GM12878 (cell line): ENCODE data around the gene DIP2C. TPM values are rescaled to one million over a fixed set of nuclear protein-coding genes. Genes with fewer than 3 reads are reported as not detected.

Source experiments
- ATAC-seq: fragments of 200-7000 bp; cut with Tn5 transposase; 3 replicates; pipeline ENCODE4 v1.9.1; 2020; ENCODE audit warnings: mild to moderate bottlenecking, moderate library complexity
- BruUV-seq: library from RNA; stranded (reverse); fragments of 400-500 nt; replicated peaks from 2 replicates; lab custom pipeline; 2021; lab: Mats Ljungman, UMichigan
- CTCF ChIA-PET: fragments of 300-600 bp; sonication (Branson Sonifier 250); formaldehyde crosslinking; extraction: SDS; loops from one replicate; lab custom pipeline; 2021; ENCODE audit warnings: inconsistent platforms; lab: Yijun Ruan, JAX
- POLR2A ChIA-PET: fragments of 350-600 bp; formaldehyde crosslinking; extraction: SDS; loops from one replicate; lab custom pipeline; 2021; ENCODE audit warnings: inconsistent platforms; lab: Charles Lee
- RAD21 ChIA-PET: fragments of 300-600 bp; sonication (Branson Sonifier 250); formaldehyde crosslinking; loops from one replicate; lab custom pipeline; 2023; ENCODE audit warnings: antibody characterized with exemption; ENCODE audit not compliant: unreplicated experiment; lab: Charles Lee
- SMC1A ChIA-PET: fragments of 300-600 bp; sonication (Branson Sonifier 250); formaldehyde crosslinking; loops from one replicate; lab custom pipeline; 2023; ENCODE audit not compliant: unreplicated experiment, uncharacterized antibody; lab: Charles Lee
- DNase-seq: peaks from one replicate; pipeline ENCODE4 v3.0.0-alpha.2; 2011; ENCODE audit warnings: low read depth, low spot score
- FAIRE-seq: peaks from 3 replicates; lab custom pipeline; 2011; peaks lifted over from hg19 to GRCh38; lab: Jason Lieb, UNC
- H2AFZ ChIP-seq: 2 replicates; pipeline ENCODE4 v1.6.0; 2011; ENCODE audit warnings: low read depth, low read length, control low read depth; ENCODE audit not compliant: control insufficient read depth
- H3K27ac ChIP-seq: 2 replicates; pipeline ENCODE4 v1.5.1; 2011; ENCODE audit warnings: control low read depth; ENCODE audit not compliant: control insufficient read depth, insufficient read depth
- H3K27me3 ChIP-seq, 2 experiments: replicated peaks in 1 of 2; 2 replicates each; pipeline versions ENCODE4 v1.6.0 to v1.6.1; 2011; ENCODE audit warnings: low read length in 1 of 2; ENCODE audit not compliant: control insufficient read depth in 2 of 2, insufficient read depth in 2 of 2
- H3K36me3 ChIP-seq, 2 experiments: 2 replicates each; pipeline ENCODE4 v1.5.1; 2011; ENCODE audit warnings: low read length in 1 of 2; ENCODE audit not compliant: control insufficient read depth in 2 of 2, insufficient read depth in 2 of 2
- H3K4me1 ChIP-seq: 2 replicates; pipeline ENCODE4 v1.6.1; 2011; ENCODE audit warnings: mild to moderate bottlenecking, low read length, moderate library complexity, mixed read lengths; ENCODE audit not compliant: control insufficient read depth, insufficient read depth
- H3K4me2 ChIP-seq: 2 replicates; pipeline ENCODE4 v1.6.0; 2011; ENCODE audit warnings: control low read depth; ENCODE audit not compliant: control insufficient read depth, insufficient read depth
- H3K4me3 ChIP-seq: fragments of 200-600 bp; sonication (generic); 2 replicates; pipeline ENCODE4 v1.5.1; 2016
- H3K79me2 ChIP-seq: 2 replicates; pipeline ENCODE4 v1.6.0; 2011; ENCODE audit warnings: low read length; ENCODE audit not compliant: control insufficient read depth, insufficient read depth
- H3K9ac ChIP-seq: 2 replicates; pipeline ENCODE4 v1.8.0; 2011; ENCODE audit warnings: low read length, control low read depth, mixed read lengths; ENCODE audit not compliant: control insufficient read depth, insufficient read depth
- H3K9me3 ChIP-seq: replicated peaks from 3 replicates; pipeline ENCODE4 v1.5.1; 2011; ENCODE audit warnings: mild to moderate bottlenecking, low read length; ENCODE audit not compliant: control insufficient read depth, insufficient read depth
- H4K20me1 ChIP-seq: 2 replicates; pipeline ENCODE4 v1.6.0; 2011; ENCODE audit not compliant: control insufficient read depth, insufficient read depth
- ATF7 ChIP-seq: fragments of 450-650 bp; IDR thresholded peaks from 2 replicates; pipeline ENCODE4 v1.6.1; 2016; ENCODE audit warnings: low read depth, mild to moderate bottlenecking
- FOXM1 ChIP-seq: IDR thresholded peaks from 2 replicates; pipeline ENCODE4 v1.6.1; 2012; ENCODE audit warnings: low read depth, mild to moderate bottlenecking, inconsistent platforms, low read length, moderate library complexity
- HDAC6 ChIP-seq: fragments of 200-600 bp; sonication (generic); IDR thresholded peaks from one replicate; pipeline ENCODE4 v1.8.0; 2017; ENCODE audit warnings: antibody characterized with exemption; ENCODE audit not compliant: unreplicated experiment
- IRF3 ChIP-seq: fragments of 450-650 bp; IDR thresholded peaks from 2 replicates; pipeline ENCODE4 v1.6.1; 2014; ENCODE audit warnings: mild to moderate bottlenecking
- KDM1A ChIP-seq: fragments of 200-600 bp; sonication (generic); IDR thresholded peaks from 2 replicates; pipeline ENCODE4 v1.6.1; 2016; ENCODE audit warnings: borderline replicate concordance
- MXI1 ChIP-seq: fragments of 150-350 bp; IDR thresholded peaks from 2 replicates; pipeline ENCODE4 v1.6.1; 2011; ENCODE audit warnings: low read depth, mild to moderate bottlenecking, inconsistent platforms, low read length, improper control_type of control experiment
- NKRF ChIP-seq: fragments of 450-650 bp; conservative IDR thresholded peaks from 2 replicates; pipeline ENCODE4 v1.6.1; 2017; ENCODE audit warnings: mild to moderate bottlenecking, moderate library complexity
- NRF1 ChIP-seq: conservative IDR thresholded peaks from 2 replicates; pipeline ENCODE4 v1.6.1; 2011; ENCODE audit warnings: mild to moderate bottlenecking, low read depth, low read length, improper control_type of control experiment
- TBL1XR1 ChIP-seq: IDR thresholded peaks from 2 replicates; pipeline ENCODE4 v1.6.1; 2012; ENCODE audit warnings: low read depth, low read length, improper control_type of control experiment
- whole genome bisulfite sequencing: methylation state at CpG from one replicate; pipeline ENCODE4 v1.1.6; 2016; ENCODE audit warnings: low lambda C conversion rate; ENCODE audit not compliant: insufficient replicate concordance, insufficient coverage; ENCODE audit errors: missing lambda C conversion rate; 5-methylcytosine and 5-hydroxymethylcytosine counted together
- in situ Hi-C: fragments of 300-500 bp; cut with MboI; formaldehyde crosslinking; loops from 9 replicates; pipeline ENCODE4 v1.14.3; 2018; ENCODE audit warnings: mixed read lengths
- intact Hi-C: fragments of 100-400 bp; cut with micrococcal nuclease; formaldehyde crosslinking; loops from one replicate; pipeline ENCODE4 v1.14.2; 2022; ENCODE audit not compliant: unreplicated experiment
- polyA plus RNA-seq, 11 experiments: library from polyadenylated mRNA; depleted of rRNA in 4 of 11; unstranded in 6 of 11; stranded (reverse) in 5 of 11; fragments of >200 nt; fragmentation: Nextera tagmentation in 4 of 11; fragmentation: Illumina TruSeq in 1 of 11; extraction: Ambion mirVana in 4 of 11; extraction: Trizol in 1 of 11; gene quantifications; 1 replicate in 1 of 11; 2 replicates in 10 of 11; pipeline versions ENCODE4 v1.2.1 to v1.2.3, GENCODE V29; 2011 to 2016; ENCODE audit warnings: inconsistent platforms in 2 of 11, missing spikeins in 2 of 11, low read depth in 1 of 11
- total RNA-seq, 4 experiments: library from RNA; depleted of rRNA in 3 of 4; stranded (reverse); fragments of >200 nt in 3 of 4; fragmentation: Illumina TruSeq in 1 of 4; extraction: Trizol in 1 of 4; gene quantifications; 2 replicates each; pipeline versions ENCODE4 v1.2.1 to v1.2.3, GENCODE V29; 2013 to 2021

Gene DIP2C
- total and polyA plus RNA-seq, 10 of the 15 experiments (the other 5 are each of a cell fraction or from before 2014, with no cell fraction given) = 0.01 to 0.10 (median 0.06) TPM

DNA sequence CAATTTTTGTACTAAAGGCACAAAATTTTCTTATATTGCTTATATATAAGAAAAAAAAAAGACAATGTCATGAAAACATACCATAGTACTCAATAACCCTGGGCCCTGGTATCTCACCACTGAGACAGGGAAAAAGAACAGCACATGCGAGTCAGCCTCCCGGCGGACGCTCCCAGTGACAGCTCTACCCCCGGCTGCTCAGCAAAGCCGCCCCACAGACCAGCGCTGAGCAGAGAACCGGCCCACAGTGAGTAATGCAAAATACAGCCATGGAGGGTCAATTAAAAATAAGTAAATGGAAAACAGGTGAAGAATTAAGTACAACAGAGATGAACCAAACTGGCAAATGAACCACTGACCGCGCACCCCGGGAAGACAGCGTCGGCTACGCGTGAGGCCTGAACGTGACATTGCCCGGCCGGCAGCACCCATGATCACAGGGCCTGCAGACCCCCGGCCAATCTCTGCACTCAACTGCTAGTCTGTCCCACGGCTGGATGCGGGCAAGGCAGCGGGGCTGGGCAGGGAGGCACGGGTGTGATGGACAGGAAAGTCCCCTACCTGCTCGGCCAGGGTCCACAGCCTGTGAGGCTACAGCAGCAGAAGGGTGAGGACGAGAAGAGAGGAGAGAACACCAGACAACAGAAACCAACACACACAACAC lies 378.4 kb downstream of the DIP2C start:
- ATAC-seq (no peak), DNase-seq (no peak), FAIRE-seq (no peak)
- peaks cover 12% of the 10 kb centered on the region for H3K4me1 ChIP-seq
- H3K9ac ChIP-seq = no peak overlapping the region
- H3K79me2 ChIP-seq = no peaks in the 10 kb centered on the region
- H3K36me3 ChIP-seq = no peaks in the 10 kb centered on the region
- H3K4me3 ChIP-seq = no peak overlapping the region
- intact Hi-C loops (no loop called here), in situ Hi-C loops (no loop called here)
- ChIA-PET CTCF (no interaction called here), POLR2A (no interaction called here), SMC1A (no interaction called here), RAD21 (no interaction called here)
- no peaks in the 10 kb centered on the region for H3K9me3 ChIP-seq
- BruUV-seq = no TSS peak
- no peak overlapping the region for H3K4me2 ChIP-seq
- H3K27ac ChIP-seq = no peak overlapping the region
- WGBS = 95% methylated on average over 25 of the region's 25 CpGs
- H3K27me3 ChIP-seq = no peaks in the 10 kb centered on the region
- no peak overlapping the region for H2AFZ ChIP-seq
- TF ChIP-seq HDAC6 = no peak
- no peak for TF ChIP-seq KDM1A
- TF ChIP-seq NRF1 = no peak
- no peak for TF ChIP-seq IRF3
- no peak for TF ChIP-seq TBL1XR1
- no peak for TF ChIP-seq NKRF
- no peak for TF ChIP-seq FOXM1
- TF ChIP-seq ATF7 = no peak
- TF ChIP-seq MXI1 = no peak
- H4K20me1 ChIP-seq = no peaks in the 10 kb centered on the region
